Measurements from ENCODE around the gene CXCL11.
"Not testable (repeated sequence)": the region's sequence is repeated elsewhere in the genome, so short reads cannot be mapped to it uniquely, and the experiment has no call there.

The CXCL11 gene

DNA sequence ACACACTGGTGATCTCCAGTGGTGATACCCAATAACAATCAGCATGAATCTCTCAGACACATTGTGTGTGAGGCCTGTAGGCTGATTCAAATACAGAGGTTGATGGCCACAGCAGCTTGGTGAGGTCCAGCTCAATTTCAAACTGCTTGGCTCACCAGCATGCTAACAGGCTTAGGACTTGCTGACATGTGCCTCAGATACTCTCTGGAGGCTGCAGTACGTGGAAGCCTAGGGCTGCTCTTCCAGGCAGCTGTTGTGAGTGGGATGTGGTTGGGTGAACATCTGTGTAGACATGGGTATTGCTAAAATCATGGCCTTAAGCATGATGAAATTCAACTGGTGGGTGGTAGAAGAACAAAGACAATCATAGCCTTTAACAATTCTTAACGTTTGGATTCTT, 32.8 kb downstream of the CXCL11 start:
- in situ Hi-C loops (cut with MboI; ENCODE audit: low sequenced_read_pairs), result no loop called here

DNA sequence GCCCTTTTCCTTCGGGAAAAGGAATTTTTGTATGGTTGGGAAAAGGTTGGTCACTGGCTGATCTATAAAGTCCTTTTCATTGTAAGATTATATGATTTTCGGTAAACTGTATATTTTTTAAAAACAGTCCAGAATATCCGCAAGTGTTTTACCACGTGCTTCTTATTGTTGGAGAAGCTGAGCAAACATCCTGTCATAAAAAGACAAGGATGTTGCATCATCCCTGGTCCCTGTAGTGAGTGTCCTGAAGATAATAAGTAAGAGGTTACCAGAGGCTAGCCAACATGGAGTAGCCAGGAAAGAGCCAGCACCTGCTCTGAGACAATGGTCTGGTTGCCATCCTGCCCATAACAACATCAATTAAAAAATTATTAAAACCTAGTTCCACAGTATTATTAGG, 33.7 kb downstream of the CXCL11 start:
- in situ Hi-C loops (cut with MboI; ENCODE audit: low sequenced_read_pairs), result no loop called here

DNA sequence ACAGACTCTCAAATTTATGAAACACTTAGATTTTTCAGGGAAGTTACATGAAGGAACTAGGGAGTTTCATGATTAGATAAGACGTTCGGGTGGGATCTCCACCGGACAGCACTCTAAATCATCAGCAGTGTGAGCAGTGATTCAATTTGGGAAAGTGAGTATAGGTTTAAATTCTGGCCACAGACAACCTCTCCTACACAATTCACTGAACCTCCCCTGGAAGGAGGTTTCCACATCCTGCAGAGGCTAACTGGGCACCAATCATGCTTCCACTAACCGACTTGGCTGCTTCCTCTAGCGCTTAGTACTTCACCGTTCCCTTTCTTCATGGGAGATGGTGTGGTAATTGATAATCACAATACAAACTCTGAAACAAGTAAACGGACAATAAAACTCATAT, 34.2 kb downstream of the CXCL11 start:
- in situ Hi-C loops (cut with MboI; ENCODE audit: low sequenced_read_pairs), result no loop called here

DNA sequence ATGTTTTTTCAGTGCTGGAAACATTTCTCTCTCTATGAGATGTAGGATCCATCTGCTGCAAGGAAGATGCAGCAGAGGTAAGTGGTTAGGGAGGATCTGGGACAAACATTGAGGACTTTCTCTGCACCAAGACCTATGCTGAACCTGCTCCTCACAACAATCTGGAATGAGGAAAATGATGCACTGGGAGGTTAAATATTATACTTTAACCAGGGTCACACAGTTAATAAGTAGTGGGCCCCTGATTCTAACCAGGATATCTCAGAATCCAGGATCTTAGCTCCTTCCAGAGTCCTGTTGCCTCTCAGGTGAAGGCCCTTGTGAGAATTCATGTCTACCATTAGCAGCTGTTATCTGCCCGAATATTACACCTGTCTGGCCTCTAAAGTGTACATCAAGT, 35.6 kb downstream of the CXCL11 start:
- in situ Hi-C loops (cut with MboI; ENCODE audit: low sequenced_read_pairs), result no loop called here

DNA sequence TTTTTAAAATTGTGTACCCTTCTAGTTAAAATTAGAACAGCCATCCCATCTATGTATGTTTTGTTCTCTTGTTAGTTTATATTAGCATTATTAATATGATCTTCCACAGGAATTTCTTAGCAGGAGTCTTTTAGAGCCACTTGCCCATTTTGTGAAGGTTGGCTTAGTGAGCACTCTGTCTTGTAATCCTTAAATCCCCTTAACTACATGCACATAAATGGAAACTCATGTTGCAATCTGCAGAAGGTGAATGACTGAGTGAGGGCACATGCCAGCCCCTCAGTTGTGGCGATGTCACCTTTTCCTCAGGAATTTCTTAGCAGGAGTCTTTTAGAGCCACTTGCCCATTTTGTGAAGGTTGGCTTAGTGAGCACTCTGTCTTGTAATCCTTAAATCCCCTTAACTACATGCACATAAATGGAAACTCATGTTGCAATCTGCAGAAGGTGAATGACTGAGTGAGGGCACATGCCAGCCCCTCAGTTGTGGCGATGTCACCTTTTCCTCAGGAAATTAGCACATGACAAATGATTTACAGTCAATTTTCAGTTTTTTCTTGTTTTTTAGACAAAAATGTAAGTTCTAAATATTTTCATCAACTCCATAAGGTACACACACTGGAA, 37.2 kb downstream of the CXCL11 start:
- in situ Hi-C loops (cut with MboI; ENCODE audit: low sequenced_read_pairs), result not testable (repeated sequence)

DNA sequence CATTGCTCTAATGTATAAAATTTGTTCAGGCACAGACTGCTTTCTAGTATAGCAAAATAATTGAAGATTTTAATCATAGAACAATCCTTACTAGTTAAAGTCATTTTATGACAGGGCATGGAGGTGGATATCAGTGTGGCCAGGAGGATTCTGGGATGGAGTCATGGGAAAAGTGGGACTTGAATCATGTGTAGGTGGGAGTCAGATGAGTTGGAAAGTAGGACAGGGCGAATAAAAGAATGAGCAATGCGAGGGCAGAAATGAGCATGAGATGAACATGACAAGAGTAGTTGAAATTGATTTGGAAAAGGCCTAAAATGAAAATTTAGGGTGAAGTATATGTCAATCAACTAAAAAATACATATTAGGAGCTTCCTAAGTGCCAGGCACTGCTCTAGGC, 37.9 kb downstream of the CXCL11 start:
- in situ Hi-C loops (cut with MboI; ENCODE audit: low sequenced_read_pairs), result no loop called here

DNA sequence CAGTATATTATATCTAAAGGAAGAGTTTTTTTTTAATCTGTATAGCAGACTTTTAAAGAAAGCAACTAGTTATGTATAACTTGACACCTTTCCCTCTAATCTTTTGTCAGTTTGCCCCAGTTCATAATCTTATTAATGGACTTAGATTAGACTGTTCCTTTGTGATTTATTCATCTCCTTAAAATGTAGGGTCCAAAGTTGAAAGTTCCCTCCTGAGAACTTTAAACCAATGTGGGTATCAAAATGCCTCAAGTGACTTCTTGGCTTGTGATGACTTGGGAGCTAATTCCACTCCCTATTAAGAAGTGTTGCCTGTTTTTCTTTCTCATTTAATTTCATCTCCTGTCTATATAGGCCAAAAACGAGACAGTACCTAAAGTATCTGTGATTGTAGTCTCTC, 38.8 kb downstream of the CXCL11 start:
- in situ Hi-C loops (cut with MboI; ENCODE audit: low sequenced_read_pairs), result no loop called here

DNA sequence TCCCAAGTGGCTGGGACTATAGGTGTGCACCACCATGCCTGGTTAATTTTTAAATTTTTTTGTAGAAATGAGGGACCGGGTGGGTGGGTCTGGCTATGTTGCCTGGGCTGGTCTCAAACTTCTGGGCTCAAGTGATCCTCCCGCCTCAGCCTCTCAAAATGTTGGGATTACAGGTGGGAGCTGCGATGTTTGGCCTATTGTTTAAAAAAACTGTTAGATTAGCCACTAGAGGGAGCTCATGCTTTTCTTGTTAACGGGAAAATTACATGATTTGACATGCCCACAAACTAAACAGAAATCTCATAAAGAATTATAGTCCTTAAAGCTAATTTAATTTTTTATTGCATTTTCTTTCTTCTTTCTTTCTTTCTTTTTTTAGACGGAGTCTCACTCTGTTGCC, 40.1 kb downstream of the CXCL11 start:
- in situ Hi-C loops (cut with MboI; ENCODE audit: low sequenced_read_pairs), result no loop called here

DNA sequence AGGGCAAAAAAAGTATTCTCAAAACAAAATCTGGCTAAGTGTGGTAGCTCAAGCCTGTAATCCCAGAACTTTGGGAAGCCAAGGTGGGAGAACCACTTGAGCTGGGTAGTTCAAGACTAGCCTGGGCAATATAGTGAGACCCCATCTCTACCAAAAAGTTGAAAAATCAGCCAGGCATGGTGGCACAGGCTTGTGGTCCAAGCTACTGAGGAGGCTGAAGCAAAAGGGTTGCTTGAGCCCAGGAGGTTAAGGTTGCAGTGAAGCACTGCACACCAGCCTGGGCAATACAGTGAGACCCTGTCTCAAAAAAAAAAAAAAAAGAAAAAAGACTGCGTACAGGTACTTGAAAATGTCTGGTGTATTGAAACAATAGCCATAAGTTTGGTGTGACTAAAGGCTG, 43.4 kb downstream of the CXCL11 start:
- in situ Hi-C loops (cut with MboI; ENCODE audit: low sequenced_read_pairs), result no loop called here

DNA sequence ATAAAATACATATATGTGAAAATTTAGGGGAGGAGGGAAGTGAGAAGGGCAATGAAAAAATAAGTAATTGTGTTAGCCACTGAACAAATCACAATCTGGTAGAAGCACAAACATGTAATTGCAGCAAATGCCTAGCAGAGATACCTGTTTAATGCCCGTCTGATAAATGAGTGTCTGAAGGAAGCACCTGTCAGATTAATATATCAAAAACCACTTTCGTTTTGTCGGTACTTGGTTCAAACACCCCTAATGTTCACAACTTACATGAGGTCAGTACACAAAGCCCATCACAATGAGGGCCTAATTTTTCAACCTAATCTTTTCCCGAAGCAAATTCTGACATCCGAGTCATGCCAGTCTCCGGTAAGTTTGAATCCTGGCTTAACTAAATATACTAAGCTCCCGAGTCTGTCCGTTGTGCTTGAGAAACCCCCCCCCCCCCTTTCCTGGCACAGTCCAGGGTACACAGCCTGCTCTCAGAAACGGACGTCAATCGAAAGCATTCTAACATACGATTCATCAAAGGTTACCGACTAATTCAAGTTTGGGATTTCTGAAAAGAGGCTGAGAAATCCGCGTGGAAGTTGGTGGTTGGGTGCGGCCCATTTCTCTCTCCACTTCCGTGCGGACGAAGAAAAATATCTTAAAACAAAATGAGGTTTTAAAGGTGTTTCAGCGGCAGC, 45.9 kb downstream of the CXCL11 start:
- in situ Hi-C loops (cut with MboI; ENCODE audit: low sequenced_read_pairs), result no loop called here

DNA sequence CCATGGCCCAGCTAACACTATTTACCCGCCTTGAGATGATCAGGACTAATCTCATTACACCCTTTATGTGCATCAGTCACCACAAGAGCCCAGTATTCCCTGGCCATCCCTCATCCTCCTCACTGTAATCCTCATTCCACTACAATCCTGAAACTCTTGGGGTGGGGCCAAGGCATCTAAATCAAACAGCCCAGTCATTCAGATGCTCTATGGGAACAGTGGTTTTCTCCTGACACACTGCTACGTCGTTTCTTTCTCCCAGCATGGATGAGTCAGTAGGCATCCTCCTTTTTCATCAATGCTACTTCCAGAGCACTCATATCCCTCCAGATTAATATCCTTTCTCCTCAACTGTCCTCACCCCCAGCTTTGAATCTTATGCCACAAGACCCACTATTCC, 50.8 kb downstream of the CXCL11 start:
- in situ Hi-C loops (cut with MboI; ENCODE audit: low sequenced_read_pairs), result no loop called here

Data from hTERT RPE-1 (cell line).